GM12891 (cell line): ENCODE measurements around the gene NPM1.

Source experiments
- POLR2A ChIP-seq: IDR thresholded peaks from 2 replicates; pipeline ENCODE4 v1.6.1; 2011; ENCODE audit warnings: low read depth, low read length, control low read depth
- POLR2AphosphoS5 ChIP-seq: IDR thresholded peaks from 2 replicates; pipeline ENCODE4 v1.6.1; 2011; ENCODE audit warnings: low read depth, low read length, control low read depth
- TAF1 ChIP-seq: IDR thresholded peaks from 2 replicates; pipeline ENCODE4 v1.6.1; 2011; ENCODE audit warnings: low read depth, low read length, control low read depth

- TF ChIP-seq POLR2AphosphoS5 (no peak), POLR2A (no peak), TAF1 (no peak)
Observed at GRCh38 chr5:171445644-171446516, 58.2 kb downstream of the NPM1 start.
